GM19099 (cell line): ENCODE results near the gene ZNF385B.

Experiments
- POLR2A ChIP-seq: IDR thresholded peaks from 3 replicates; pipeline ENCODE4 v1.6.1; 2011; ENCODE audit warnings: low read depth; ENCODE audit not compliant: insufficient read length; ENCODE audit errors: extremely low read depth

Gene ZNF385B

DNA sequence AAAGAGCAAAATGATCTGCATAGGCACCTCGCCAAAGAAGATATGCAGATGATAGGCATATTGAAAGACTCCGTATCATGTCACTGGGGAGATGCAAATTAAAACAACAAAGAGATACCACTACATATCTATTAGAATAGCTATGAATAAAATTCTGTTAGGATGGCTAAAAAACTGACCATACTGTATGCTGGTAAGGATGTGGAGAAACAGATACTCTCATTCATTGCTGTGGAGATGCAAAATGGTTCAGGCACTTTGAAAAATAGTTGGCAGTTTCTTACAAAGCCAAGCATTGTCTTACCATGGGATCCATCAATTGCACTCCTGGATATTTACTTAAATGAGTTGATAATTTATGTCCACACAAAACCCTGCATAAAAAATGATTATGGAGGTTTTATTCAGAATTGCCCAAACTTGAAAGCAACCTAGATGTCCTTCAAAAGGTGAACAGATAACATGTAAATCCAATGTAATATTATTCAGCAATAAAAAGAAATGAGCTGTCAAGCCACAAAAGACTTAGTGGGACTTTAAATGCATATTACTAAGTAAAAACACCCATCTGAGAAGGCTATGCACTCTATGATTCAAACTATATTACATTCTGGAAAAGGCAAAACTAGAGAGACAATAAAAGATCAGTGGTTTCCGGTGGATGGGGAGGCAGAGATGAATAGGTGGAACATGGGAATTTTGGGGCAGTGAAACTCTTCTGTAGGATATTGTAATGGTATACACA lies 31.2 kb downstream of the ZNF385B start:
- TF ChIP-seq POLR2A, result no peak

- TF ChIP-seq POLR2A, result no peak
These were observed 35.1 kb downstream of the ZNF385B start for GRCh38 chr2:179826297-179826696.

GRCh38 chr2:179825494-179825893 lies 35.9 kb downstream of the ZNF385B start:
- TF ChIP-seq POLR2A, result no peak

DNA sequence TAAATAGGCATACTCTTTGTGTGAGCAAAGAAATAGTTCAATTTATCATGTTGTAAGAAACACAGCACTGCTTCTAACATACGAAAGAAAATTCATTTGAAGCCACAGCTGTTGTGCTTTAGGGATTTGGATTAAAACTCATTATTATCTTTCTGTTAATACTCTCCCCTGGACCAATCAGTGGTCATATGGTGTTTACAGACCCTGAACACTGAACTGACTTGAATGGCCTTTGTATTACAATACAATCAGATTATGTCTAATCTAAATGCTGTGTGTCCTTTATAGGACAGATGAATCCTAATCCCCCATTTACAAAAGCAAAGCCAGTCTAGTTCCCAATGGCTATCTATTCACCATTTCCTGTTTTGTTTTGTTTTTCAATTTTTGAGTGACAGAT lies 36.5 kb downstream of the ZNF385B start:
- TF ChIP-seq POLR2A, result no peak

DNA sequence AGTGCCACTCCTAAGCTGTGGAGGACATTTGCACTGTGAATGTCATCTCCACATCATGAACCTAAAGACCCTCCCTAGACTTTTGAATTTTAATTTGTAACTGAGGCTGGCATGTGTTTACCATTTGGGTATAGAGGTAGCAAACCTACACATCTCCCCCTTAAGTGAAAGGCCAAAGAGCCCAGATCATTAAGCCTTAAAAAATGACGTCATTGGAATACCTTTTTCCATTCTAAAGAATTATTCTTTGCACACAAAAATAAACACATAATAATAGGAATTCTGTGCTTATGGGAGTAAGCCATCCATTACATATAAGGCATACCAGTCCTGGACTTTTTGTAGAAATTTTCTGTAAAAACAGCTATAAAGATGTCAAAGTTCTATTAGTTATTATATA lies 38.9 kb downstream of the ZNF385B start:
- no peak for TF ChIP-seq POLR2A

- no peak for TF ChIP-seq POLR2A
These were observed 42.9 kb downstream of the ZNF385B start for GRCh38 chr2:179818546-179818945.

DNA sequence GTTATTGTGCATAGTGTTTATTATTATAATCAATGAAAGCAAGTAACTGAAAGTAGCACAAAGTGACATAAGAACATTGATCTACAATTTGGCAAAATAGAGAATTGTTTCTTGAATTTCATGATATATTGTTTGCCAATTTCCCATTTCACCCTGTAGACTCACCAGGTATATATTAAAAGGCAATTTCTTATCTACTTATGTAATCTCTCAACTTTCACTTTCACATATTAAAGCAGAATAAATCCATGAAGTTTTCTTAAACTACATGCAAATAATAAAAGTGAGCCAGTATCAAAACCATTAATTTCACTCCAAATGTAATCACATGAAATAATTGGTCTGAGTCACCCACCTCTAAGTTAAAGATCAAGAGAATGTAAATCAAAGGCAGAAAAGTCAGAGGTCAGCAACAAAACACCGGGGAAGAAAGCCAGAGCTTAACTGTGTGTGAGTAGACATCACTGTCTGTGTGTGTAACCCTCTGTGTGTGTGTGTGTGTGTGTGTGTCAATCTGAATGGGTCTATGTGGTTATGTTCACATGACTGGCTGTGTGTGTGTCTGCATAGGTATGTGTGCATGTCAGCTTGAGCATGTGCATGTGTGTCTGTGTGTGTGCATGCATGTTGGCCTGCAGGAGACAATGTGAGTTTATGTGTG lies 44.1 kb downstream of the ZNF385B start:
- TF ChIP-seq POLR2A, result no peak

DNA sequence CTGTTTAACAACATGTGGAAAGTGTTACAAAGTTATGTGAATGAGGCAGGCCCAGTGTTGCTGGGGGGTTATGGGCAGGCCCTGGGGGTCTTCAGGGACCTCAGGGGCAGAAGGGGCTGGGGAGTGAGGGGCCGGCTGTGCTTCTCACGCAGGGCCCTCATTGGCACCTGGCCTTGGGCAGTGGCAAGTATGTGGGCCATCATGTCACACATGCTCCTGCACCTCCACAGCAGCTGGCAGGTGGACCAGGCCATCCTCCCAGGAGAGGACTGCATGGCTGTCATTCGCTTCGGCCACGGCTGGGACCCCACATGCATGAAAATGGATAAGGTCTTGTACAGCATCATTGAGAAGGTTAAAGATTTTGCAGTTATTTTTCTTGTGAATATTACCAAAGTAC lies 47.4 kb downstream of the ZNF385B start:
- TF ChIP-seq POLR2A, result no peak

- no peak for TF ChIP-seq POLR2A
These were observed 48.9 kb downstream of the ZNF385B start for GRCh38 chr2:179812501-179812900.

- no peak for TF ChIP-seq POLR2A
These were observed 50.4 kb downstream of the ZNF385B start for GRCh38 chr2:179811042-179811441.

DNA sequence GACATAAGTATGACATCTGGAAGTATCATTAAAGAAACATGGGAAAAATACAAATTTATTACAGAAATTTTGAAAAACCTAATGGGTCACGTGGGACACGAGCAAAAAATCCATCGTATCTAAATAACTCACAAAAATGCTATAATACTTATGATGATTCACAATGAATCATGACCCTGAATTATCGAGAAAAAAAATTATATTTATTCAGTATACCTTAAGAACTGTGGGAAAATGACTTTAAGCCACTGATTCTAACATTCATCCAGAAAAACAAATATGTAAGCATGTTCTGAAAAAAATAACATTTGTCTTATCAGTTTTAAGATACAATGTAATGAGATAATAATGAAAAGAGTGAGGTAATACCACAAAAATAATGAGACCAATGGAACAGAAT lies 51.8 kb downstream of the ZNF385B start:
- no peak for TF ChIP-seq POLR2A

GRCh38 chr2:179805001-179805400 lies 56.4 kb downstream of the ZNF385B start:
- no peak for TF ChIP-seq POLR2A

DNA sequence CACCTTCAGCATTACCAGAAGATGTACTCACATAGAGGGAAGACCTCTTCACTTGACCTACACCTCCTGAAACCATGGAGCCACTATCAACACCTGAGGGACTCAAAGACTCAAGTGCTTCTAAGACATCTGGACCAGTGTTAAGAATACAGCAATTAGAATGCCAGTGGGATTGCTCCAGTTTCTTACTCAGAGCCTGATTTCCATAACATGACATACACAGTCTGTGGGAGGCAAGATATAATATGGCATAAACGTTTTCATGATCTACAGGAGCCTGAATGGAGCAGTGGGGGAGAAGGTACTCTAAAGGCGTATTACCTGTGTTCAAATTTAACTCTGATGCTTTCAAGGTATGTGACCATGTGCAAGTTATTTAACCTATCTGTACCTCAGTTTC lies 57.2 kb downstream of the ZNF385B start:
- no peak for TF ChIP-seq POLR2A

DNA sequence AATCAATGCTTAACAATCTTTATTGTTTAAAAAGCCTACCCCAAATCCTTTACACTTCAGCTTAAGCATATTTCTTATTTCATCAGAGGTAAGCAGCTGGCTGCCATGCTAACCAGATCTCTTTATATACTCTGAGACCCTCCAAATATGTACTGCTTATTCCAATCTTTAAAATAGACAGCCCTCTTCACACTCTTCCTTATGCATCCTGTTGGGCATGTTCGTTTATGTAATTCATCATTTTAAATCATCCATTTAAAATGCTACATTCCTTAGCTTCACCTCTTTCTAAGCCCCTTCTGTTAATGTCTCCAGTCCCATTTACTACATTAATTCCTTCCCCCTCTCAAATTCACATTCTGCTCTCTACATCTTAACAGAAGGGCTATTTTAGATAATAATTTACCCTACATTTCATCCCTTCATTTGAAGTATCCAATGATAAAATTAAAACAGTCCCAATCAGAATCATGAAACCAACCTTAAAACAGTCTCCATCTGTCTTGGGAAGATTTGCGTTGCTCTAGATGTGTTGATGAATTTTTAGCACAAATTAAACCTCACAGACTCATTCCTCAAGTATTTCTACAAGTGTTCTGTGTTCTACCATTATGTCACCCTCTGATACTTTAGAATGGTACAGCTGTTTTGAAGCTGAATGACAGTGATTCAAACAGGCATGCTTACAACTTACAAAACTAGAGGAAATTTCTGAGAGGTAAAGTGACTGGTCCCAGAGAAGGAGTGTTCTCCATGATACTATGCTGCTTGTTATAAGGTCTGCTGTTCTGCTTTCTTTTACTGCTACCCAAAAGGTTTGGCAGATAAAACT lies 59.1 kb downstream of the ZNF385B start:
- TF ChIP-seq POLR2A, result no peak

DNA sequence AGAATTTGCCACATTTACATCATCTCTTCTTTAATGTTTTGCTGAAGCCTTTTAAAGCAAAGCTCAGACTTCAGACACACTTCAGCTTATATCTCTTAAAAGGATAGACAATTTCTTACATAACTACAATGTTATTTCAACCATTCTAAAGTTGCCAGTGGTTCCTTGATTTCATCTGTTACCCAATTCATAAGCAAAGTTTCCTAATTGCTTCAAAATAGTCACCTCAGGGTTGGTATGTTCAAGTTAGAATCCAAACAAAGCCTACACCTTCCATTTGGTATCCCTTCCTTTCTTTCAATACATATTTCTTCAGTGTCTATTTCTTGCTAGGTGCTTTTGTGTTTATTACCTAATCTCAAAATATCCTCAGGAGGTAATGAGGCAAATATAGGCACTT lies 60.6 kb downstream of the ZNF385B start:
- TF ChIP-seq POLR2A, result no peak
